Smooth muscle cell (in vitro differentiated cells): Measurements from ENCODE around the gene GLIS1. TPM values are rescaled to one million over a fixed set of nuclear protein-coding genes. Genes with fewer than 3 reads are reported as not detected.

ENCODE experiments used
- DNase-seq: peaks from one replicate; lab custom pipeline; 2025; ENCODE audit not compliant: unreplicated experiment; lab: John Stamatoyannopoulos, UW
- H2AFZ ChIP-seq: fragments of 200-600 bp; sonication (generic); 2 replicates; pipeline ENCODE4 v1.6.0; 2016; ENCODE audit warnings: antibody characterized with exemption, low read depth, mild to moderate bottlenecking
- H3F3A ChIP-seq: fragments of 200-600 bp; sonication (generic); 2 replicates; pipeline ENCODE4 v1.6.0; 2017; ENCODE audit warnings: antibody characterized with exemption, low read depth
- H3K27ac ChIP-seq: fragments of 200-600 bp; sonication (generic); 2 replicates; pipeline ENCODE4 v1.5.1; 2016; ENCODE audit warnings: low read depth, mild to moderate bottlenecking
- H3K27me3 ChIP-seq: fragments of 200-600 bp; sonication (generic); 2 replicates; pipeline ENCODE4 v1.6.1; 2016; ENCODE audit warnings: low read depth, mild to moderate bottlenecking
- H3K36me3 ChIP-seq: fragments of 200-600 bp; sonication (generic); 2 replicates; pipeline ENCODE4 v1.5.1; 2016; ENCODE audit warnings: low read depth
- H3K4me1 ChIP-seq: fragments of 200-600 bp; sonication (generic); 2 replicates; pipeline ENCODE4 v1.5.1; 2016; ENCODE audit warnings: low read depth
- H3K4me2 ChIP-seq: fragments of 200-600 bp; sonication (generic); 2 replicates; pipeline ENCODE4 v1.6.0; 2016; ENCODE audit warnings: mild to moderate bottlenecking
- H3K4me3 ChIP-seq: fragments of 200-600 bp; sonication (generic); 2 replicates; pipeline ENCODE4 v1.5.1; 2016; ENCODE audit warnings: mild to moderate bottlenecking
- H3K79me2 ChIP-seq: fragments of 200-600 bp; sonication (generic); 2 replicates; pipeline ENCODE4 v1.6.0; 2016; ENCODE audit warnings: low read depth, mild to moderate bottlenecking
- H3K9ac ChIP-seq: fragments of 200-600 bp; sonication (generic); 2 replicates; pipeline ENCODE4 v1.6.0; 2016; ENCODE audit warnings: low read depth
- H3K9me3 ChIP-seq: fragments of 200-600 bp; sonication (generic); replicated peaks from 2 replicates; pipeline ENCODE4 v1.5.1; 2016; ENCODE audit warnings: low read depth
- H4K20me1 ChIP-seq: fragments of 200-600 bp; sonication (generic); 2 replicates; pipeline ENCODE4 v1.6.0; 2016; ENCODE audit warnings: low read depth
- WGBS: methylation state at CpG from one replicate; pipeline ENCODE4 v1.1.7; 2016; ENCODE audit warnings: low lambda C conversion rate; 5-methylcytosine and 5-hydroxymethylcytosine counted together
- polyA plus RNA-seq: library from polyadenylated mRNA; unstranded; fragments of >200 nt; fragmentation: Nextera tagmentation; extraction: Ambion mirVana; gene quantifications from 2 replicates; pipeline ENCODE4 v1.2.1, GENCODE V29; 2016
- total RNA-seq: library from RNA; depleted of rRNA; stranded (reverse); fragments of >200 nt; gene quantifications from 2 replicates; pipeline ENCODE4 v1.2.3, GENCODE V29; 2014
- TF ChIP-seq, protein P1 (sequence below): fragments of 200-600 bp; sonication (generic); IDR thresholded peaks from 2 replicates; pipeline ENCODE4 v1.5.1; 2017; ENCODE audit warnings: borderline replicate concordance, mild to moderate bottlenecking, antibody characterized with exemption; ENCODE audit not compliant: insufficient read depth, poor library complexity, severe bottlenecking

GLIS1 gene
- total and polyA plus RNA-seq, 2 experiments from 2014 or later: 0.36 to 4.9 TPM

- no peak overlapping the region for H2AFZ ChIP-seq
- no peaks in the 10 kb centered on the region for H3K9me3 ChIP-seq
- no peak overlapping the region for H3K4me3 ChIP-seq
- H3K9ac ChIP-seq: no peak overlapping the region
- peaks cover 7% of the 10 kb centered on the region for H3K4me1 ChIP-seq
- TF ChIP-seq, protein P1, sequence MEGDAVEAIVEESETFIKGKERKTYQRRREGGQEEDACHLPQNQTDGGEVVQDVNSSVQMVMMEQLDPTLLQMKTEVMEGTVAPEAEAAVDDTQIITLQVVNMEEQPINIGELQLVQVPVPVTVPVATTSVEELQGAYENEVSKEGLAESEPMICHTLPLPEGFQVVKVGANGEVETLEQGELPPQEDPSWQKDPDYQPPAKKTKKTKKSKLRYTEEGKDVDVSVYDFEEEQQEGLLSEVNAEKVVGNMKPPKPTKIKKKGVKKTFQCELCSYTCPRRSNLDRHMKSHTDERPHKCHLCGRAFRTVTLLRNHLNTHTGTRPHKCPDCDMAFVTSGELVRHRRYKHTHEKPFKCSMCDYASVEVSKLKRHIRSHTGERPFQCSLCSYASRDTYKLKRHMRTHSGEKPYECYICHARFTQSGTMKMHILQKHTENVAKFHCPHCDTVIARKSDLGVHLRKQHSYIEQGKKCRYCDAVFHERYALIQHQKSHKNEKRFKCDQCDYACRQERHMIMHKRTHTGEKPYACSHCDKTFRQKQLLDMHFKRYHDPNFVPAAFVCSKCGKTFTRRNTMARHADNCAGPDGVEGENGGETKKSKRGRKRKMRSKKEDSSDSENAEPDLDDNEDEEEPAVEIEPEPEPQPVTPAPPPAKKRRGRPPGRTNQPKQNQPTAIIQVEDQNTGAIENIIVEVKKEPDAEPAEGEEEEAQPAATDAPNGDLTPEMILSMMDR: no peak
- WGBS: 40% methylated on average over 4 of the region's 4 CpGs
- no peaks in the 10 kb centered on the region for H3F3A ChIP-seq
- no peak overlapping the region for H3K4me2 ChIP-seq
- H3K79me2 ChIP-seq: no peaks in the 10 kb centered on the region
- no peaks in the 10 kb centered on the region for H3K36me3 ChIP-seq
- H3K27me3 ChIP-seq: no peaks in the 10 kb centered on the region
- no peak overlapping the region for H3K27ac ChIP-seq
- H4K20me1 ChIP-seq: peaks cover 5% of the 10 kb centered on the region
- DNase-seq: no peak
Observed at GRCh38 chr1:53657531-53657805, 81.5 kb downstream of the GLIS1 start.

GRCh38 chr1:53656747-53657530, 82.0 kb downstream of the GLIS1 start:
- Histone ChIP-seq H3K4me3 (no peak overlapping the region), H3F3A (no peaks in the 10 kb centered on the region), H4K20me1 (peaks cover 5% of the 10 kb centered on the region), H3K27me3 (no peaks in the 10 kb centered on the region), H3K79me2 (no peaks in the 10 kb centered on the region), H3K4me2 (peak overlapping the region; percentile 70), H2AFZ (no peak overlapping the region), H3K27ac (peak overlapping the region; percentile 27), H3K9ac (no peak overlapping the region), H3K9me3 (no peaks in the 10 kb centered on the region), H3K36me3 (no peaks in the 10 kb centered on the region), H3K4me1 (peaks cover 7% of the 10 kb centered on the region)
- WGBS: 78% methylated on average over 11 of the region's 11 CpGs
- TF ChIP-seq, protein P1: no peak
- DNase-seq: no peak

GRCh38 chr1:53655931-53656746, 82.8 kb downstream of the GLIS1 start:
- no peaks in the 10 kb centered on the region for H3K27me3 ChIP-seq
- WGBS: 39% methylated on average over 10 of the region's 10 CpGs
- H3K4me1 ChIP-seq: peaks cover 7% of the 10 kb centered on the region
- no peaks in the 10 kb centered on the region for H3F3A ChIP-seq
- H3K27ac ChIP-seq: peak overlapping the region; percentile 27
- peak overlapping the region; percentile 70 for H3K4me2 ChIP-seq
- no peak overlapping the region for H3K9ac ChIP-seq
- H3K4me3 ChIP-seq: no peak overlapping the region
- peaks cover 5% of the 10 kb centered on the region for H4K20me1 ChIP-seq
- H3K79me2 ChIP-seq: no peaks in the 10 kb centered on the region
- H2AFZ ChIP-seq: no peak overlapping the region
- no peaks in the 10 kb centered on the region for H3K9me3 ChIP-seq
- no peaks in the 10 kb centered on the region for H3K36me3 ChIP-seq
- TF ChIP-seq, protein P1: no peak
- no peak for DNase-seq
